ENCODE data around the gene NKTR.
"Not testable (repeated sequence)": the region's sequence is repeated elsewhere in the genome, so short reads cannot be mapped to it uniquely, and the experiment has no call there.

Gene NKTR
- 298 to 536 reads per million in 2 donors for total RNA-seq

- peak; percentile 100 for DNase-seq
Measured at GRCh38 chr3:42600111-42600957, at the start of gene NKTR. Gene NKTR, plus strand, starts transcription at chr3:42600686. Its CDS starts 321 bp downstream, at chr3:42601007.

GRCh38 chr3:42552830-42553229 lies 47.7 kb upstream of the NKTR start:
- DNase-seq: no peak

GRCh38 chr3:42556089-42556632 lies 44.3 kb upstream of the NKTR start:
- DNase-seq: peak; percentile 33

- not testable (repeated sequence) for DNase-seq
Measured at GRCh38 chr3:42556817-42557216, 43.7 kb upstream of the NKTR start.

GRCh38 chr3:42557854-42558253 lies 42.6 kb upstream of the NKTR start:
- no peak for DNase-seq

GRCh38 chr3:42562047-42562907 lies 38.2 kb upstream of the NKTR start:
- DNase-seq: no peak

GRCh38 chr3:42569593-42570142 lies 30.8 kb upstream of the NKTR start:
- no peak for DNase-seq

- no peak for DNase-seq
Measured at GRCh38 chr3:42572278-42572677, 28.2 kb upstream of the NKTR start.

GRCh38 chr3:42575137-42575741 lies 25.2 kb upstream of the NKTR start:
- no peak for DNase-seq

GRCh38 chr3:42578054-42578453 lies 22.4 kb upstream of the NKTR start:
- DNase-seq: no peak

GRCh38 chr3:42579346-42579745 lies 21.1 kb upstream of the NKTR start:
- DNase-seq: not testable (repeated sequence)

- peak; percentile 10 for DNase-seq
Measured at GRCh38 chr3:42581400-42581708, 19.1 kb upstream of the NKTR start.

GRCh38 chr3:42581709-42582473 lies 18.6 kb upstream of the NKTR start, which contains the start of gene SEC22C:
Gene SEC22C, minus strand, starts transcription at chr3:42581967. Its CDS starts 12,921 bp downstream, at chr3:42569046.
- peak; percentile 95 for DNase-seq

- no peak for DNase-seq
Measured at GRCh38 chr3:42582474-42583070, 17.9 kb upstream of the NKTR start.

- DNase-seq: no peak
Measured at GRCh38 chr3:42588625-42589024, 11.9 kb upstream of the NKTR start.

- DNase-seq: no peak
Measured at GRCh38 chr3:42589382-42590109, 10.9 kb upstream of the NKTR start.

- no peak for DNase-seq
Measured at GRCh38 chr3:42590989-42591756, 9.3 kb upstream of the NKTR start.

- DNase-seq: no peak
Measured at GRCh38 chr3:42591811-42592210, 8.7 kb upstream of the NKTR start.

- no peak for DNase-seq
Measured at GRCh38 chr3:42593635-42594034, 6.9 kb upstream of the NKTR start.

- DNase-seq: no peak
Measured at GRCh38 chr3:42595682-42596081, 4.8 kb upstream of the NKTR start.
